OCI-LY7 (cell line): Measurements from ENCODE around the gene RALGAPA2.

Experiments
- CTCF ChIP-seq: fragments of 200-600 bp; sonication (generic); conservative IDR thresholded peaks from 2 replicates; pipeline ENCODE4 v1.5.1; 2014; ENCODE audit warnings: mild to moderate bottlenecking, antibody characterized with exemption, low read length, moderate library complexity, mixed read lengths
- EZH2phosphoT487 ChIP-seq: fragments of 200-600 bp; sonication (generic); IDR thresholded peaks from 2 replicates; pipeline ENCODE4 v1.6.1; 2018; ENCODE audit warnings: low read depth, borderline replicate concordance, mild to moderate bottlenecking, mixed run types, antibody characterized with exemption, low read length, moderate library complexity, mixed read lengths

GRCh38 chr20:20635006-20635405 lies 77.4 kb downstream of the RALGAPA2 start:
- TF ChIP-seq CTCF (no peak), EZH2phosphoT487 (no peak)
